HEK293 (cell line): Measurements from ENCODE around the gene PACSIN2.

ENCODE experiments used
- CTCF ChIP-seq: fragments of 450-650 bp; formaldehyde crosslinking; IDR thresholded peaks from 2 replicates; pipeline ENCODE4 v1.5.1; 2016; ENCODE audit warnings: missing biosample characterization, missing genetic modification characterization
- ZBTB49 ChIP-seq: fragments of 450-650 bp; formaldehyde crosslinking; IDR thresholded peaks from 2 replicates; pipeline ENCODE4 v1.5.1; 2016; ENCODE audit warnings: missing biosample characterization, missing genetic modification characterization, low read depth
- ZNF785 ChIP-seq: fragments of 450-650 bp; formaldehyde crosslinking; IDR thresholded peaks from 2 replicates; pipeline ENCODE4 v1.5.1; 2016; ENCODE audit warnings: missing biosample characterization, missing genetic modification characterization
- TF ChIP-seq, protein P1 (sequence below): fragments of 450-650 bp; formaldehyde crosslinking; IDR thresholded peaks from 2 replicates; pipeline ENCODE4; 2016; ENCODE audit warnings: missing biosample characterization, missing genetic modification characterization

- TF ChIP-seq ZNF785 = no peak
- TF ChIP-seq, protein P1, sequence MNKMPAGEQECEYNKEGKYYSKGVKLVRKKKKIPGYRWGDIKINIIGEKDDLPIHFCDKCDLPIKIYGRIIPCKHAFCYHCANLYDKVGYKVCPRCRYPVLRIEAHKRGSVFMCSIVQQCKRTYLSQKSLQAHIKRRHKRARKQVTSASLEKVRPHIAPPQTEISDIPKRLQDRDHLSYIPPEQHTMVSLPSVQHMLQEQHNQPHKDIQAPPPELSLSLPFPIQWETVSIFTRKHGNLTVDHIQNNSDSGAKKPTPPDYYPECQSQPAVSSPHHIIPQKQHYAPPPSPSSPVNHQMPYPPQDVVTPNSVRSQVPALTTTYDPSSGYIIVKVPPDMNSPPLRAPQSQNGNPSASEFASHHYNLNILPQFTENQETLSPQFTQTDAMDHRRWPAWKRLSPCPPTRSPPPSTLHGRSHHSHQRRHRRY (tag by site-specific recombination) = no peak
- no peak for TF ChIP-seq ZBTB49 (tag by site-specific recombination)
- TF ChIP-seq CTCF (tag by site-specific recombination) = no peak
Measured at GRCh38 chr22:42905217-42905616, 109.7 kb downstream of the PACSIN2 start.
